GM12892 (cell line): ENCODE measurements around the gene BRICD5.

Experiments
- DNase-seq: peaks from one replicate; pipeline ENCODE4 v3.0.0; 2011; ENCODE audit not compliant: insufficient read length
- FAIRE-seq: peaks from 2 replicates; lab custom pipeline; 2011; peaks lifted over from hg19 to GRCh38; lab: Jason Lieb, UNC
- POLR2A ChIP-seq: IDR thresholded peaks from 2 replicates; pipeline ENCODE4 v1.6.1; 2011; ENCODE audit warnings: low read depth, low read length, control low read depth
- POLR2AphosphoS5 ChIP-seq: IDR thresholded peaks from 2 replicates; pipeline ENCODE4 v1.6.1; 2011; ENCODE audit warnings: low read depth, low read length, control low read depth
- TAF1 ChIP-seq: IDR thresholded peaks from 2 replicates; pipeline ENCODE4 v1.6.1; 2011; ENCODE audit warnings: low read depth, mild to moderate bottlenecking, control low read depth, low read length, borderline replicate concordance

The BRICD5 gene

GRCh38 chr16:2235695-2236336 is 25.2 kb upstream of the BRICD5 start:
- DNase-seq = no peak
- TF ChIP-seq POLR2AphosphoS5 (0 out of 2 replicates have a peak, but pooled peaks have one; percentile 5), POLR2A (no peak), TAF1 (no peak)
- FAIRE-seq = no peak

- FAIRE-seq (no peak), DNase-seq (no peak)
- no peak for TF ChIP-seq TAF1
- TF ChIP-seq POLR2AphosphoS5 = no peak
- no peak for TF ChIP-seq POLR2A
These were observed 24.6 kb upstream of the BRICD5 start for GRCh38 chr16:2235234-2235651.

GRCh38 chr16:2234813-2235170 is 24.1 kb upstream of the BRICD5 start:
- TF ChIP-seq POLR2AphosphoS5 (no peak), TAF1 (no peak), POLR2A (no peak)
- FAIRE-seq = no peak
- no peak for DNase-seq

- FAIRE-seq (no peak), DNase-seq (no peak)
- TF ChIP-seq TAF1 = no peak
- peak; percentile 25; the same call in 1 of the 2 replicates for TF ChIP-seq POLR2AphosphoS5
- no peak for TF ChIP-seq POLR2A
These were observed 23.5 kb upstream of the BRICD5 start for GRCh38 chr16:2233872-2234812.

- FAIRE-seq = no peak
- DNase-seq = no peak
- no peak for TF ChIP-seq POLR2A
- TF ChIP-seq POLR2AphosphoS5 = no peak
- TF ChIP-seq TAF1 = no peak
These were observed 22.5 kb upstream of the BRICD5 start for GRCh38 chr16:2233046-2233775.

- no peak for FAIRE-seq
- TF ChIP-seq POLR2AphosphoS5 (no peak), TAF1 (no peak), POLR2A (no peak)
These were observed 21.7 kb upstream of the BRICD5 start for GRCh38 chr16:2232094-2232990.

GRCh38 chr16:2231016-2231931 is 20.6 kb upstream of the BRICD5 start:
- FAIRE-seq (no peak), DNase-seq (no peak)
- TF ChIP-seq TAF1 (no peak), POLR2A (no peak), POLR2AphosphoS5 (no peak)

More at GRCh38 chr16:2232094-2232990, 21.7 kb upstream of the BRICD5 start:
- no peak for DNase-seq

- DNase-seq (no peak), FAIRE-seq (no peak)
- no peak for TF ChIP-seq POLR2AphosphoS5
- TF ChIP-seq TAF1 = no peak
- TF ChIP-seq POLR2A = no peak
These were observed 19.7 kb upstream of the BRICD5 start for GRCh38 chr16:2230376-2230775.

- no peak for TF ChIP-seq POLR2AphosphoS5
- TF ChIP-seq POLR2A = no peak
- TF ChIP-seq TAF1 = no peak
- DNase-seq = no peak
- no peak for FAIRE-seq
These were observed 19.1 kb upstream of the BRICD5 start for GRCh38 chr16:2229632-2230250.
